Measurements from ENCODE around the gene GNAO1.

GNAO1 gene

GRCh38 chr16:56369202-56369601, 177.9 kb downstream of the GNAO1 start:
- TF ChIP-seq EZH2 (optimal IDR thresholded peaks at IDR 0.05; ENCODE audit: low read depth, low read length) (no peak), EZH2phosphoT487 (IDR thresholded peaks at IDR 0.05; ENCODE audit: low read length) (no peak), CTCF (IDR thresholded peaks at IDR 0.05; ENCODE audit: low read length) (no peak)
- H3K36me3 ChIP-seq (replicated peaks; ENCODE audit: insufficient read depth, low read length): no peaks in the 10 kb centered on the region; the same call in 1 of the 2 replicates
- no peaks in the 10 kb centered on the region for H3K4me1 ChIP-seq (ENCODE audit: low read length)
- no peak overlapping the region for H3K4me3 ChIP-seq (ENCODE audit: low read length)
- H3F3A ChIP-seq (ENCODE audit: insufficient read depth, low read length): no peaks in the 10 kb centered on the region
- H3K4me2 ChIP-seq (ENCODE audit: low read depth, low read length): no peak overlapping the region
- no peaks in the 10 kb centered on the region for H4K20me1 ChIP-seq (ENCODE audit: insufficient read depth, low read length)
- H3K79me2 ChIP-seq (ENCODE audit: low read length): no peaks in the 10 kb centered on the region
- no peak overlapping the region for H3K27ac ChIP-seq (ENCODE audit: low read length)
- H3K9me3 ChIP-seq (replicated peaks; ENCODE audit: insufficient read depth, low read length): no peaks in the 10 kb centered on the region
- H3K27me3 ChIP-seq (replicated peaks; ENCODE audit: insufficient read depth, low read length): no peaks in the 10 kb centered on the region
- H2AFZ ChIP-seq (ENCODE audit: low read length): no peak overlapping the region
- no peak for DNase-seq
- no peaks in the 10 kb centered on the region for H3K9me2 ChIP-seq (replicated peaks; ENCODE audit: insufficient read depth, low read length)
- H3K9ac ChIP-seq (ENCODE audit: low read length): no peak overlapping the region

DNA sequence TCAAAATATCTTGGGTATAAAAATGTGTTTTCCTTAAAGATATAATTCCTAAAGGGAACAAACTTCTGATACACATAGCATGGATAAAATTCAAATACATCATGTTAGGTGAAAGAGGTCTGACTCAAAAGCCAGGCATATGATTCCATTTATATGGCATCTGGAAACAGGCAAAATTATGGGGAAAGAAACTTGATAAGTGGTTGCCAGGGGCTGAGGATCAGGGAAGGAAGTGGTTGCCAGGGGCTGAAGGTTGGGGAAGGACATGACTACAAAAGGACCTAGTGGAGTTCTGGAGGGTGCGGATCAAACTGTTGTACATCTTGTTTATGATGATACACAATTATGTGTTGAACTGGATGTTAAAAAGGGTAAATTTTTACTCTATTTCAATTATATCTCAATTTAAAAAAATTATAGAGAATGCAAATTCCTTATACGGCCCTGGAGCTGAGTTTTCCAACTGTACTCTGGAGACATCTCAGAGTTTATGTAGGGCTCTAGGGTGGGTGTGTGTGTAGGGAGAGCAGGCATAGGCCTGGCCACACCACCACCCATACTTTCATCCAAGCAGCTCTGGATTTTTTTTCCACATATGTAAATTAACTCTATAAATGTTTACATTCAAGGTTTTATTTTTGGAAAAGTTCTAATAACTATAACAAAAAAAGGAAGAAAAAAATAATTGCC, 179.0 kb downstream of the GNAO1 start:
- no peaks in the 10 kb centered on the region for H3K9me2 ChIP-seq (replicated peaks; ENCODE audit: insufficient read depth, low read length)
- H2AFZ ChIP-seq (ENCODE audit: low read length): no peak overlapping the region
- H3K27ac ChIP-seq (ENCODE audit: low read length): no peak overlapping the region
- no peak for TF ChIP-seq EZH2 (optimal IDR thresholded peaks at IDR 0.05; ENCODE audit: low read depth, low read length)
- no peak for TF ChIP-seq EZH2phosphoT487 (IDR thresholded peaks at IDR 0.05; ENCODE audit: low read length)
- TF ChIP-seq CTCF (IDR thresholded peaks at IDR 0.05; ENCODE audit: low read length): no peak
- no peak overlapping the region for H3K4me2 ChIP-seq (ENCODE audit: low read depth, low read length)
- H3K4me3 ChIP-seq (ENCODE audit: low read length): no peak overlapping the region
- no peaks in the 10 kb centered on the region for H3F3A ChIP-seq (ENCODE audit: insufficient read depth, low read length)
- no peaks in the 10 kb centered on the region for H3K27me3 ChIP-seq (replicated peaks; ENCODE audit: insufficient read depth, low read length)
- H3K4me1 ChIP-seq (ENCODE audit: low read length): no peaks in the 10 kb centered on the region
- no peaks in the 10 kb centered on the region for H3K79me2 ChIP-seq (ENCODE audit: low read length)
- no peak overlapping the region for H3K9ac ChIP-seq (ENCODE audit: low read length)
- H3K9me3 ChIP-seq (replicated peaks; ENCODE audit: insufficient read depth, low read length): no peaks in the 10 kb centered on the region
- DNase-seq: no peak
- H4K20me1 ChIP-seq (ENCODE audit: insufficient read depth, low read length): no peaks in the 10 kb centered on the region
- no peaks in the 10 kb centered on the region; the same call in none of the 2 replicates for H3K36me3 ChIP-seq (replicated peaks; ENCODE audit: insufficient read depth, low read length)

GRCh38 chr16:56370875-56371659, 179.8 kb downstream of the GNAO1 start:
- H3K9me3 ChIP-seq (replicated peaks; ENCODE audit: insufficient read depth, low read length): no peaks in the 10 kb centered on the region
- H3K4me3 ChIP-seq (ENCODE audit: low read length): no peak overlapping the region
- no peaks in the 10 kb centered on the region; the same call in none of the 2 replicates for H3K36me3 ChIP-seq (replicated peaks; ENCODE audit: insufficient read depth, low read length)
- H3F3A ChIP-seq (ENCODE audit: insufficient read depth, low read length): no peaks in the 10 kb centered on the region
- H3K9ac ChIP-seq (ENCODE audit: low read length): no peak overlapping the region
- no peaks in the 10 kb centered on the region for H3K4me1 ChIP-seq (ENCODE audit: low read length)
- no peaks in the 10 kb centered on the region for H4K20me1 ChIP-seq (ENCODE audit: insufficient read depth, low read length)
- no peak overlapping the region for H2AFZ ChIP-seq (ENCODE audit: low read length)
- H3K4me2 ChIP-seq (ENCODE audit: low read depth, low read length): no peak overlapping the region
- no peak overlapping the region for H3K27ac ChIP-seq (ENCODE audit: low read length)
- TF ChIP-seq EZH2 (optimal IDR thresholded peaks at IDR 0.05; ENCODE audit: low read depth, low read length) (no peak), CTCF (IDR thresholded peaks at IDR 0.05; ENCODE audit: low read length) (no peak), EZH2phosphoT487 (IDR thresholded peaks at IDR 0.05; ENCODE audit: low read length) (no peak)
- H3K9me2 ChIP-seq (replicated peaks; ENCODE audit: insufficient read depth, low read length): no peaks in the 10 kb centered on the region
- DNase-seq: no peak
- no peaks in the 10 kb centered on the region for H3K79me2 ChIP-seq (ENCODE audit: low read length)
- H3K27me3 ChIP-seq (replicated peaks; ENCODE audit: insufficient read depth, low read length): no peaks in the 10 kb centered on the region

Measured in MM.1S (cell line).